Measurements from ENCODE around the gene KLHL22. TPM values are rescaled to one million over a fixed set of nuclear protein-coding genes. Genes with fewer than 3 reads are reported as not detected.
"Not testable (repeated sequence)": the region's sequence is repeated elsewhere in the genome, so short reads cannot be mapped to it uniquely, and the experiment has no call there.

Gene KLHL22
- total RNA-seq, 2 experiments from 2014 or later = 13.9 to 14.8 TPM

DNA sequence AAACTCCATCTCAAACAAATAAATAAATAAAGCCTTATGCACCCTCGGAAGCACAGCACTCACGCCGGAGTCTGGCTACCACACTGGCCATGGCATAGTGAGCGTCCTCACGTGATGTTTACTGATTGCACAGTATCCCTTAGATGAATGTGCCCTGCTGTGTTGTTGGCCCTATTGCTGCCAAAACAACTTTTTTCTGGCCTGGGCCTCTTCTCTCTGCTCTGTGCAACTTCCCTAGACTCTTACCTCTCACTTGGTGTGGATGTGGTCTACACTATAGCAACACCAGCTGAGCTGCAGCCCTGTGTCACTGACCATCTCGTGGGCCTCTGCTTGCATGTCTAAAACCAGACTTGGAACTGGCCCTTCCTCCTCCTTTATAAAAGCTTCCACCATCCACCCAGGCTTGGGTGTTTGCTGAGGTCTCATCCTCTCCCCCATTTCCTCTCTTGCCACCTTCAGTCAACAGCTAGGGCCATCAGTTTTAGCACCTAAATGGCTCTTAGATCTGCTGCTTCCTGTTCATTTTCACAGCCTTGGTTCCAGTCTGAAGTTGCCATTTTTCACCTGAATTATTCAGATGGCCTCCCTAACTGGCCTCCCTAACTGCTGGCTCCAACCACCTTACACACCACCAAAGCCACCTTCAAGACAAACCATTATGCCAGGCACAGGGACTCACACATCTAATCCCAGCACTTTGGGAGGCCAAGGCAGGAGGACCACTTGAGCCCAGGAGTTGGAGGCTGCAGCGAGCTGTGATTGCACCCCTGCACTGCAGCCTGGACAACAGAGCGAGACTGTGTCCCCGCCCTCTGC, 92.4 kb downstream of the KLHL22 start:
- ChIA-PET CTCF (interaction anchor here (1.1 kb wide), 1 partner anchor 15 kb away, joined by 3 read pairs; no protein-coding TSS in a partner anchor), POLR2A (no interaction called here)

DNA sequence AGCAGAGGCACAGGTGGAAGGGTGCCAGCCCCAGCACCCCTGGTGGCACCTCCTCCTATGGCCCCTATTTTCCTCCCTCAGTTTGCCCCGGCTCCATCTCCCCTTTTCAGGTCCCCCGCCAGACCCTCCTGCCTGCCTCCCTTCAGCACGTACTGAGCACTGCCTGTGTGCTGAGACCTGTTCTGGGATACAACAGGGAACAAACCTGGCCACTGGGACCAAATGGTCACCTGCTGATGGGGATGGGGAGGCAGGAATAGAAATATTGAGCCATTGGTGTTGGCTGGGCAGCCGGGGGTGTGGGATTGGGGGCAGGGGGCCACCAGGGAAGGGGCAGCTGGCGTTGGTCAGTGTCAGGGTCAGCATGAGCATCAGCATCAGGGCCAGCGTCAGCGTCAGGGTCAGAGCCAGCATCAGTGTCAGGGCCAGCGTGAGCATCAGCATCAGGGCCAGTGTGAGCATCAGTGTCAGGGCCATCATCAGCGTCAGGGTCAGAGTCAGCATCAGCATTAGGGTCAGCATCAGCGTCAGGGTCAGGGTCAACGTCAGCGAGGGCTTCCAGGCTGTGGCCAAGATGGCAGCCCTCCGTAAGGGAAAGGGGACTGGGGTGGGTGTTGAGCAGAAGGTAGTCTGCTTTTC, 94.1 kb downstream of the KLHL22 start:
- CTCF ChIA-PET = no interaction called here
- POLR2A ChIA-PET = no interaction called here

- CTCF ChIA-PET = no interaction called here
- POLR2A ChIA-PET = no interaction called here
Measured at GRCh38 chr22:20400606-20401375, 94.8 kb downstream of the KLHL22 start.

DNA sequence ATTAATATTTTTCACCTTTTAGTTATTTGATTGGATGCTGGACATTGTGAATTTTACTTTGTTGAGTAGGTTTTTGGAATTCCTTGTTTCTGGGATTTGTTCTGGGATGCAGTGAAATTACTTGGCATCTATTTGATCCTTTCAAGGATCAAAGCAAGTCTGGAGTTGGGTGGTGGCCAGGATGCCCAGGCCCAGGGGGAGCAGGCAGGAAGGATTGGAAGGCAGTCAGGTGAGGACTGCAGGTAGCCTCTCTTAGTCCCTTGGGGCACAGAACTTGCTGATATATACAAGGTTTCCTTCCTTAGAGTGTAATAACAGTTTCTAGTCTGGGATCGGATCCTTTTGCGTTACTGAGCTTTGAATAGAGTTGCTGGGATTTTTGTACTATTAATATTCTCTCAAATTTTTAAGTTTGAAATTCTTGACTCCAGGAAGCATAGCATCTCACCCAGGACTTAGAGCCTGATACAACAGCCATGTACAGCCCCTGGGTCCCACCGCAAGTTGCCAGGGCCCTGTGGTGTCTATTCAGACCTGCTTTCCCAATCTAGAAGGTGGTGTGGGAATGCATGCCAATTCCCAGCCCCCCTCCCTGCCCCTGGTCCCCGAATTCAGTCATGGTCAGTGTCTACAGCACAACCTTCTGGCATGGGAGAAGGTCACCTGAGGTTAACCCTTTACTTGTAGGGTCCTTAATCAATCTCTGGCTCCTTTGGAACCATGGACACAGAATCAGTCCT, 95.6 kb downstream of the KLHL22 start:
- POLR2A ChIA-PET = no interaction called here

GRCh38 chr22:20398420-20398819, 97.2 kb downstream of the KLHL22 start:
- ChIA-PET CTCF (no interaction called here), POLR2A (no interaction called here)

More for the DNA sequence above, 95.6 kb downstream of the KLHL22 start:
- CTCF ChIA-PET = no interaction called here

DNA sequence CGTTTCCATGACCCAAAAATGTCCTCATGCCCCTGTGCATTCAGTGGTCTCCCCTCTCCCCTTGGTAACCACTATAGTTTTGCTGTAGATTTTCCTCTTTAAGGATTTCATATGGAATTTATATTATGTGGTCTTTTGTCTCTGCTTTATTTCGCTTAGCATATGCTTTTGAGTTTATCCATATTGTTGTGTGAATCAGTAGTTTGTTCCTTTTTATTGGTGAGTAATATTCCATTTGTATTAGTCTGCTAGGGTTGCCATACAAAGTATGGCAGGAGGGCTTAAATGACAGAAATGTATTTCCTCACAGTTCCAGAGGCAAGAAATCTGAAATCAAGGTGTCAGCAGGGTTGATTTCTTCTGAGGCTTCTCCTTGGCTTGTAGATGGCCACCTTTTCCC, 98.1 kb downstream of the KLHL22 start:
- CTCF ChIA-PET = no interaction called here
- POLR2A ChIA-PET = interaction anchor here (0.6 kb wide), 1 partner anchor 78 kb away, joined by 4 read pairs; no protein-coding TSS in a partner anchor

DNA sequence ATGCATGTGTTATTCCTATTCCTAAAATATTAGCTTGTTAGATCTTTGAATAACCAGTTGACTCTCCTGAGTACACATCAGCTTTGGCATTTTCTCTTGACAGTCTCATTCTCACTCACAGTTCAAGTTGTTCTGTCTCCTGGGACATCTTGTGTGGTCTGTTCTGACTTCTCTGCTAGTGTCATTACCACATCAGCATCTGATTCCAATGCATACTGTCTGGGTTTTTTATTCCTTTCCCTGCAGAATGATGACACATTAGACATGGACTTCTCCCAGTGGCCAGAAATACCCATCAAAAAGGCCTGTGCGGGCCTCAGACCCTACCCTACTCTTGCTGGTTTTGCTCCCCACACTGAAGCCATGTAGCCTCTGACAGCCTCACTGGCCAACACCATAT, 99.0 kb downstream of the KLHL22 start:
- ChIA-PET CTCF (interaction anchor here (0.7 to 1.2 kb wide), 2 partner anchors 21 to 386 kb away, joined by 3 read pairs; no protein-coding TSS in a partner anchor), POLR2A (interaction anchor here (0.6 kb wide), 1 partner anchor 77 kb away, joined by 4 read pairs; no protein-coding TSS in a partner anchor)

GRCh38 chr22:20395907-20396287, 99.7 kb downstream of the KLHL22 start:
- ChIA-PET POLR2A (no interaction called here), CTCF (interaction anchor here (0.7 to 1.2 kb wide), 2 partner anchors 22 to 387 kb away, joined by 3 read pairs; no protein-coding TSS in a partner anchor)

GRCh38 chr22:20395181-20395906, 100.3 kb downstream of the KLHL22 start:
- ChIA-PET CTCF (interaction anchor here (1.1 to 1.5 kb wide), 4 partner anchors 23 to 239 kb away, joined by 3 to 6 read pairs (median 4); no protein-coding TSS in a partner anchor), POLR2A (no interaction called here)

- ChIA-PET CTCF (interaction anchor here (0.7 to 1.5 kb wide), 6 partner anchors 10 to 237 kb away, joined by 3 to 6 read pairs (median 4); no protein-coding TSS in a partner anchor), POLR2A (no interaction called here)
Measured at GRCh38 chr22:20393705-20394476, 101.7 kb downstream of the KLHL22 start, which contains the start of gene ZNF74. ZNF74 (plus strand) TSS chr22:20394151; CDS start chr22:20394629, 478 bp downstream.

- ChIA-PET POLR2A (no interaction called here), CTCF (interaction anchor here (1.1 to 1.4 kb wide), 2 partner anchors 9 to 12 kb away, joined by 3 to 4 read pairs; no protein-coding TSS in a partner anchor)
Measured at GRCh38 chr22:20392983-20393704, 102.5 kb downstream of the KLHL22 start.

DNA sequence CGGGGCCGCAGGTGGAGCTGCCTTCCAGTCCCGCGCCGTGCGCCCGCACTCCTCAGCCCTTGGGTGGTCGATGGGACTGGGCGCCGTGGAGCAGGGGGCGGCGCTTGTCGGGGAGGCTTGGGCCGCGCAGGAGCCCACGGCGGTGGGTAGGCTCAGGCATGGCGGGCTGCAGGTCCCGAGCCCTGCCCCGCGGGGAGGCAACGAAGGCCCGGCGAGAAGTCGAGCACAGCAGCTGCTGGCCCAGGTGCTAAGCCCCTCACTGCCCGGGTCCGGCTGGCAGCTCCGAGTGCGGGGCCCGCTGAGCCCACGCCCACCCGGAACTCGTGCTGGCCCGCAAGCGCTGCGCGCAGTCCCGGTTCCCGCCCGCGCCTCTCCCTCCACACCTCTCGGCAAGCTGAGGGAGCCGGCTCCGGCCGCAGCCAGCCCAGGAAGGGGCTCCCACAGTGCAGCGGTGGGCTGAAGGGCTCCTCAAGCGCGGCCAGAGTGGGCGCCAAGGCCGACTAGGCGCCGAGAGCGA, 103.2 kb downstream of the KLHL22 start:
- POLR2A ChIA-PET = not testable (repeated sequence)
- CTCF ChIA-PET = interaction anchor here (1.4 kb wide), 1 partner anchor 11 kb away, joined by 3 read pairs; no protein-coding TSS in a partner anchor

Other genes starting within 250 kb of the KLHL22 start
- gene RTN4R, start 227.5 kb downstream of the KLHL22 start, total RNA-seq = 1 to 10 TPM; 2.3 to 2.4 TPM
- gene DGCR6L, start 175.7 kb downstream of the KLHL22 start, total RNA-seq = 10 to 100 TPM; 40.4 to 41.2 TPM
- 10 to 100 TPM; 15.4 to 15.9 TPM for gene ZNF74, start 101.6 kb downstream of the KLHL22 start, total RNA-seq
- gene SCARF2, start 58.0 kb downstream of the KLHL22 start, total RNA-seq = under 1 TPM; 0.08 to 0.21 TPM
- 10 to 100 TPM; 84.2 to 90.1 TPM for gene MED15, start 11.8 kb upstream of the KLHL22 start, total RNA-seq